Measurements from ENCODE around the gene ARL15.

GRCh38 chr5:53937467-53937866 is 372.9 kb downstream of the ARL15 start:
- TF ChIP-seq CTCF (IDR thresholded peaks at IDR 0.05) = no peak
- TF ChIP-seq POLR2A (IDR thresholded peaks at IDR 0.05) = no peak

Measured in breast epithelium (tissue), 3 donors.